CD4-positive, alpha-beta T cell treated with Interleukin-6 for 4 hours (primary cell): Measurements from ENCODE around the gene COL23A1.
A peak's percentile ranks its signal among the peaks of the same experiment; 100 is the strongest.
"Not testable (repeated sequence)": the region's sequence is repeated elsewhere in the genome, so short reads cannot be mapped to it uniquely, and the experiment has no call there.

Experiments used
- DNase-seq: peaks from one replicate; pipeline ENCODE4 v3.0.0-alpha.2; 2020; ENCODE audit warnings: mixed read lengths

The COL23A1 gene

DNA sequence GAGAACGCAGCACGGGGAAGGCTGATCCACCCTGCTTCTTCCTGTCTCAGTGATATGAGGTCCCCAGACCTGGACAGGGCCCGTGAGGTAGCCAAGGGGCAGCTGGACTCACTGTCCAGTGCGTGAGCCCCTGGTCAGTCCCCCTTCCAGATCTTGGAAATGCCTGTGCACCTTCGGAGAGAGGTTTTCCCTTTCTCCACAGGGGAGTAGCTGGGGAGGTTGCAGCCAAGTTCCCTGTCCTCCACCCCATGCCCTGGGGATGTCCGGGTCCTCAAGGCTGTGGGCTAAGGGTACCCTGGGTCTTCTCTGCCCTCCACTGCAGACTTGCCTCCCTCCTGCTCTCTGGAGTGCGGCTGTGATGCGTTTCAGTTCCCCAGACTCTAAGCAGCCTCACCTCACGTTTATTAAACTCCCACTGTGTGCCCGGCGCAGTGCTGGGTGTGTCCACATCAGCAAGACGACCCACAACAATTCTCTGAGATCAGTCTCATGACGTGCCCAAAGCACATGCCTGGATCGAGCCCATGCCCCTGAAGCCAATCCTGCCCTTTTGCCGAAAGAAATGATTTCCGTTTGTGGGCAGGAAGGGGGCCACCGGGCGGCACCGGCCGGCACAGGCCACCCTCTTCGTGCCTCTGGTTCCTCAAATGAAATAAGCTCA is 256.2 kb downstream of the COL23A1 start:
- DNase-seq, result no peak

DNA sequence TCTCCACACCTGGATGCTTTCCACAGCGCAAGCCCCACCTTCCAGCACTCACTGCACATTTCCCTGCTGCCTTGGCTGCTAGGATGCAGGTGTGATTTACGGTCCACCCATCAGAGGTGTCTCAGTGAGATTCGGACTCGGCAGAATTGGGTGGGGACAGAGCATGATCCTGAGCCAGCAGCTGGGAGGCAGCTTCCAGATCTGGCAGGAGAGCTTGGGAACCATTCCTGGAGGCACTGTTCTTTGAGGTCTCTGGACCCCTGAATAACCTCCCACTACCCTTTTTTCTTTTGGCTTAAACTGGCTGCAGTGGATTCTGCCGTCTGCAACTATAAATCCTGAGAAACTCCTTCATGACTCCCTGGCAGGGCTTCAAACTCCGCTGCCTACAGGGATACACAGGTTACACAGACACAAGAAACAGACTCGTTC is 258.0 kb downstream of the COL23A1 start:
- no peak for DNase-seq

DNA sequence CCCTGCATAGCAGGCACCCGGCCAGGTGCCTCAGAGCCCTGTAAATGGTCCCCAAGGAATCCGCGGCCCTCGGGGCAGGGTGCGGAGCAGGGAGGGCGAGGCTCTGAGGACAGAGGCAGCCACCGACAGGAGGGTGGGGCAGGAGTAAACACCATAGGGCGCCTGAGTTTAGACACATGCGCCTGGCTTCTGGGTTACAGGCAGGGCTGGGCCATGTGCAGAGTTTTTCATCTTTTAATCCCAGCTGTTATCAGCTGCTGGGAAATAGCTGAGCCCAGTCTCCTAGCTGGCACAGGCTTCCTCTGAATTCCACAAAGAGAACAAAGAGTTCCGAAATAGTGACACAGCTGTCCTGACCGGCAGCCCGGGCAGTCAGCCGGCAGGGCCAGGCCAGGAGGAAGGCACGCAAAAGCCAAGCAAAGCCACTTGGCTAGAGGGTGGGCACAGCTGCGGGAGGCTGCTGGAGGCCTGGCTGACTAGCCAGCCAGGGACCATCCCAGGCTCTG is 258.6 kb downstream of the COL23A1 start:
- DNase-seq, result no peak

DNA sequence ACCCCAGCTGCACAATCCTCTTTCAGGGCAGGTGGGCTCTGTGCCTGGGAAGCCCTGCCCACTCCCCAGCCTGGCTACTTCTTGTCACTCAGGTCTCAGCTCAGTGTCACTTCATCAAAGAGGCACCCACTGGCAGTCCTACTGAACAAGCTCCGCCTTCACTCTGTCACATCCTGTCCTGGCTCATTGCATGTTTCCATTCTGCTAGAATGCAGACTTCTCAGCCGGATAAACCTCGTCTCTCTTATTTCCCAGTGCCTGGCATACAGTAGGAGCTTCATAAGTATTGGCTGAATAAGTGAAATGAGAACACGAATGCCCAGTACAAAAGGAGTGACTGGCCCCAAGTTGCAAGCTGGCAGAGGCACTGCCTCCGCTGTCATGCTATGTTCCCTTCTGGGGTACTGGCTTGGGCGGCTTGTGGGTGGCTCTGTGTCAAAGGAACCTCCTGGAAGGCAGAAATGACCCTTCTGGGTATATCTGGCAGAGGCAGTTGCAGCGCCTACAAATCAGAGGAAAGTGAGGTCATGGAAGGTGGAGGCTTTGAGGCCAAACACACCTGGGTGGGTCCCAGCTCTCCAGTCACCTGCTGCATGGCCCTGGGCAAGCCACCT is 259.3 kb downstream of the COL23A1 start:
- DNase-seq, result peak; percentile 7

DNA sequence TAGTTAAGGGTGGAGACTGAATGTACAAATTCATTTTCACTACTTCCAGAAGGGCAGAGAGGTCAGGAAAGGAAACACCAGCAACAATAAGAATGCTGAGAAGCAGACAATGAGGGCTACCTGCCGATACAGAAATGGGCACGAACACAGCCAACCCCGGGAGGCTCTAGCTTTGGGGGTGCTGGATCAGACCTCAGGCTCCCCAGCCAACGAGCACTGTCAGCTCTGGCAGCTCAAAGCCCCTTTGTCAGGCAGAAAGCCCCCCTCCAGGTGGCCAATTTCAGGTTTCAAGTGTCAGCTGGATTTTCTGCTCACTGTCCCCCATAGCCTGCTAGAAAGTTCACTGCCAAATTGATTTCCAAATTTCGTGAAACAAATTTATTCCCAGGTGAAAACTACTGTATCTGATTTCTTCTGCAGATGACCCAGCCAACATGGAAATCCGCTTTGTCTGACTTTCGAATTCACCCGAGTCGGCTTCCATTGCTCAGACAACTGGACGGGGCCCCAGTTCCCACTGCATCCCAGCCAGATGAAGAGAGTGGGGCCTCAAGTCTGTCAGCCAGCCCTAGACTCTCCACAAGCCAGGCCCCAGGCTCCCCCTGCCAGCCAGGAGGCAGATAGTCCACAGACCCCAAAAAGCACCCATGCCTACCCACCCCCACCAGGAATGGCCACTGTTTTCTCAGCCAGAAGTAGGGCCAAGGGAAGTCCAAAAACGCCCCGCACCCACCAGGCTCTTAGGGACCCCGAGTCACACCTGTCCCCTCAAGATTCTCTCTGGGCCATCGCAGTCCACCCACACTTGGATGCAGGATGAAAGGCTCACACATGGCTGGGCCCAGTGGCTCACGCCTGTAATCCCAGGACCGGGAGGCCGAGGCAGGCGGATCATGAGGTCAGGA is 261.1 kb downstream of the COL23A1 start:
- no peak for DNase-seq

DNA sequence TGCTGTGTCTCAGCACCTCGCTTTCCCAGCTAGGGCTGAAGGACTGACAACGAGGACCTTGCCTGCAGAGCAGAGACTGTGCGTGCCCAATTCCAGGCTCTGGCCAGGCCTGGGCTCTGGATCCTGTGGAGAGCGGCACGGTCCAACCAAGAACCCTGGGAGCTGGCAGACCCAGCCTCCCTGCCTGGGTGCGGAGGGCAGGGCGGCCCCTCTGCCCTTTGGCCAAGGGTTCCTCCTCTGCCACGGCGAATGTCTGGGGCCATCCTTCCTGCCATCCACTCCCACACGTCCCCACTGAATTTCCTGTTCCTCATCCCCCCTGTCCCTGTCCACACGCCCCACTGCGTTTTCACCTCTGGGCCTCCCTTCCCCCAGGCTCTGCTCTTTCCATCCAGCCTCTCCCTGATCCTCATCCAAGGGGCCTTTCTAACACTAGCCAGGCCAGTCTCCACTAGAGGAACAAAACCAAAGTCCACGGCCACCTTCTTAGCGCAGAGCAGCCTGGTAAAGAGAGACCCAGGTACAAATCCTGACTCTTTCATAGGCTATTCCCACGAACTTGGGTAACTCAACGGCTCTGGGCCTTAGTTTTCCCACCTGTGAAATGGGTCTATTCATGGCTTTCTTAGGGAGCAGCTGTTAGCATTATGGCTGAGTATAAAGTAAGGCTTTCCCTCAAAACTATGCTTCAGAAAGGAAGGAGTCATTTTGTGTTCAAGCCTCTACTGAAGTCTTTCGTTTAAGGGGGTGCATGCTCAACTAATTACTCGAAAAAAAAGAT is 262.1 kb downstream of the COL23A1 start:
- no peak for DNase-seq

DNA sequence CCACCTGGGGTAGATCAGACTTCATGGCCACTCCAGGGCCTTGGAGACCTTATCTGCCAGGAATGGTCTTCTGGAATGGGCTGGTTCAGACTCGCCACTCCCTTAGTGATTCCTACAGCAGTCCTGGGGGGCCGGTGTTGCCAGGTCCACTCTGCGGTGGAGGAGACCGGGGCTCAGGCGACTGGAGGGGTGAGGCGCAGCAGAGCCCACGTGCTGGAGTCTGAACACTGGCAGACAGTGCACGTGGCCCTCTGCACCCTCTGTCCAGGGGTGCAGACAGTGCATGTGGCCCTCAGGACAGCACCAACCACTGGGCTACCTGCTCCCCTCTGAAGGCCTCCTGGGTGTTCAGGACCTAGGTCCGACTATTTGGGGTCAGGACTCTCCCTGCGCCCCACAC is 262.7 kb downstream of the COL23A1 start:
- no peak for DNase-seq

DNA sequence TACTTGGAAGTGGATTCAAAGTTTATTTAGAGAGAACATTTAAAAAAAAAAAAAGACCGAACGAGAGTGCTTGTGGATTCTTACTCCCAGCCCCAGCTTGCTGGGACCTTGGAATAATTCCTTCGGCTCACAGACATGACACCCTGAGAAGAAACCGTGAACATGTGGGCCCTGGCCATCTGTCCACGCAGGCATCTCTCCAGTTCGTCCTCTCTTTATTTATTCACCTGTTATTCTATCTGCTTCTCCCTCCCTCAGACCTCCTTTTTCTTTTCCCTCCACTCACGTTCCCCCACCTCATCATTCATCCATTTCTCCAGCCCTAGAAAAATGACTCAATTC is 263.8 kb downstream of the COL23A1 start:
- no peak for DNase-seq

DNA sequence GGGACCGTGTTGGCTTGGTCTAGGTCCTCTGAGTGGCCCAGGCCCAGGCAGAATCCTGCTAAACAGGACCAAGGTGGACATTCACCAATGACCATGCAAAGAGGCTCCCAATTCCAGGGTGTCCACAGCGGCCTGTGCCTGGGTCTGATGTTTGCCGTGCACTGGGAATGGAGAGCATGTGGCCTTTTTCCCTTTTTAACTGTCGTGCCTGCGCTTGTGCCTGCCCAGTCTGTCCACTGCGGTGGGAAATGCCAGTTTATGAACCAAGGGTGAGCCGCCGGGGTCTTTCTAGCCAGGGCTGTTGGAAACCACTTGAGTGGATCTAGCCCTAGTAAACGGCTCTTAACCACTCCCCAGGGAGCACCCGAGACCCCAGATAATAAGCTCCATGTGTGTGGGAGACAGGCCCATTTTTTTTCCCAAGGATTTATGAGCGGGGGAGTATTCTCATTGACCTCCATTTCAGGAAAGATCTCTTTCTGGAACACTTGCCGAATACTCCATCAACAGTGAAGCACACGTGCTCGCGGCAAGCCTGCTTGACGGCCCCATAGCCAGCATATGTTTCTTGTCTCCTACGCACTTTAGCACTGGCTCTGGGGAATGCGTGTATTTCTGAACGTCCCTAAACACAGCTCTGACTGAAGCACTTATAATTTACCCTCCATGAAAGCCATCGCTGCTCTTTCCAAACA is 264.4 kb downstream of the COL23A1 start:
- DNase-seq, result no peak

DNA sequence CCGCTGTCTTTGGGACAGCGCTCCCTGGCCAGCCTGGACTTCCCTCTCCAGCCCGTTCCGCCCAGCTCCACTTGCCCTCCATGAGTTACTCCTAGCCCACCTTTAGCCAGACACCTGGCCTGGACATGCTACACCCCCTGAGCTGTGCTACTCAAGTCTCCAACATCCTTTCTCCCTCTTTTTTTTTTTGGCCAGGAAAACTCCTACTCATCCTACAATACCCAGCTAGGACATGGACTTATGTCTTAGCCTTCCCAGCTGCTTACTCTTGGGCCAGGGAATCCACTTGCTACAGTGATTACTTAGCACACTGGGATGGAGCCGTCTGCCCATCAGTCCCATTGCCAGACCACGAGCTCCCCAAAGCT is 264.9 kb downstream of the COL23A1 start:
- DNase-seq, result no peak

DNA sequence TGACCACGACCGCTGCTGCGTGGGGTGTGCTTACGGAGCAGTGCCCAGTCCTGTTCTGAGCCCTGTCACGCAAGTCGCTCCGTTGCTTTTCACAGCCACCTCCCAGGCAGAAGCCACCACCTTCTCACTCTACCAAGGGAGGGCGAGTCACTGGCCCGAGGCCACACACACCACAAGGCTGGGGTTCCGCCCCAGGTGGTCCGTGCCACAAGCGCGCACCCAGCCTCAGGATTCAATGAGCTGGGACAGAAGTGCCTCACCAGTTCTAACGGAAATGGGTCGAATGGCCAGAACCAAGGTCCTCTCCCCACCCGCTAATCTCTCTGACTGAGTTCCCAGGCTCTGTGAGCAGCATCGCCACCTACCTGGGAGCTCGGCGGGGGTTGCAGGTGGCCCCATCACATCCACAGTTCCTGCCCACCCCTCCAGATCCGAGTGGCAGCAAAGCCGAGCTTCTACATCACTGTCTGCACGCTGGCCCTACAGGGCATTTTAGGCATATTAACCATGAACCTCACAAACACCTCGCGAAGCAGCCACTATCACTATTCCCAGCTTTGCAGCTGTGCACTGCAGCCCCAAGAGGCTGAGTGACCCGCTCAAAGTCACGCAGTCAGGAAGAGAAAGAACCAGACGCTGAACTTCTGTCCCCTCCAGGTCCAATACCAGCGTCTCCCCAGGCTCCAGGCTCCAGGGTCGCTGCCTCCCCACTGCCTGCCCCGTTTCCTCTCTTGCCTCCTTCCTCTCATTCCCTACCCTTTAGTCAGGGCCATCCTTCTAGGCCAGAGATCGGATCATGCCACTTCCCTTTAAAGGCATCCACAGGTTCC is 265.5 kb downstream of the COL23A1 start:
- DNase-seq, result no peak

DNA sequence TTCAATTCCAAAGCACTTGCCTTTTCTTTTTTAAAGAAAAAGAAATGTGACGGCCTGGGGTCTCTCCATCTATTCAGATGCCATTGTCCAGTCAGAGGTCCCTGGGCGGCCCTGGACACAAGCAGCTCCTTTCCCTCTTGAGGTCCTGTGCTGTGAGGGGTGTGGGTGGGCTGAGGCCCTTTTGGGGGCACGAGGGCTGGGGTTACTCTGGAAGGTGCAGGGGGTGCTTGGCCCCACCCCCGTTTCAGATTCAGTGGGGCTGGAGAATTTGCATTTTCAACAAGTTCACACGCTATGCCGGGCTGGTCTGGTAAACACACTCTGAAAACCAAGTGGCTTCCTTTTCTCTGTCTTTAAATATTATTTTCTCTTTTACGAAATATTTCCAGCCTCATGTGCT is 266.2 kb downstream of the COL23A1 start:
- no peak for DNase-seq

DNA sequence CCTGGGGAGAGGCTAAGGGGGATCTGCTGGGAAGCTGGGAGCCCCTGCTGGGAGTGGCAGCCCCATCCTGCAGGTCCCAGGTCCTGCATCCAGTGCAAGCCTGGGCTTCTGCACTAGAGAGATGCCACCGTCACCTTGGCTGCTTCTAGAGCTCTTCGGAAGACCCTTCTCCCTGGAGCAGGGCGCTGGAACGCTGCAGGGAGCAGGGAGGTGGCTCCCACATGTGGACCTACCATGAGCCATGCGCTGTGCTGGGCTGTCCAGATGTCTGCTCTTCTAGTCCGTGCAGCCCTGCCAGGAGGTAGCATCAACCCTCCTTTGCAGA is 266.7 kb downstream of the COL23A1 start:
- no peak for DNase-seq

DNA sequence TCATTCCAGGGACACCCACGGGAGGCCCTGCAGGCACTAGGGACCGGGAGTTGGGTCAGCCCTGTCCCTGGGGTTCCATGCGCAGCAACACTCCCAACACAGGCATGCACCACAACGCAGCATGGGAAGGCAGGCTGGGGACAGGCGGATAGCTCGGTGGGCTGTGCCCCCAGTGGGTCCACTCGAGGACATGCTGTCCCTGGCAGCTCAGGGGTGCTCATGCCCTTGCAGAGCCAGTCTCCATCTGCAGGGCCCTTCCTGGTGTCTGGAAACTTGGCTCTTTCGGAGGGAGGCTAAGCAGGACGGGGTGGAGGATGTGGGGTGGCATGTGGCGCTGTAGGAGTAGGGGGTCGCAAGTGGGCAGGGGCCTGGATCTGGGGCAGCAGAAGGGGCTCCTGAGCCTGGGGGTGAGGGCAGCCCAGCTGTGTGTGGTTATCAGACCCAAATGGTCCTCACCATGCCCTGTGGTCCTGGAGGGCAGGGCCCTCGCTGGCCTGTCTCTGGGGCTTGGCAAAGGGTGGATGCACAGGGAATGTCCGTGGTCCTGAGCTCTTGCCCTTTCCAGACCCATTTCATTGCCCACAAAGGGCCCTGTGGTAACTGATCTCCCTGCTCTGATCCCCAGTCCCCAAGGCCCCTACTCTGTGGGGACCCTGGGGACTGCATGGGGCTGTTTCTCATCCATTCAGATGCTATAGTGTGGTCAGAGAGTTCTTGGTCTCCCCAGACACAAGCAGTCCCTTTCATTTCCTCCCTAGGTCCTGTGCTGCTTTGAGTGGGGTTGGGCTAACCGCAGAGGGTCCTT is 267.3 kb downstream of the COL23A1 start:
- no peak for DNase-seq

DNA sequence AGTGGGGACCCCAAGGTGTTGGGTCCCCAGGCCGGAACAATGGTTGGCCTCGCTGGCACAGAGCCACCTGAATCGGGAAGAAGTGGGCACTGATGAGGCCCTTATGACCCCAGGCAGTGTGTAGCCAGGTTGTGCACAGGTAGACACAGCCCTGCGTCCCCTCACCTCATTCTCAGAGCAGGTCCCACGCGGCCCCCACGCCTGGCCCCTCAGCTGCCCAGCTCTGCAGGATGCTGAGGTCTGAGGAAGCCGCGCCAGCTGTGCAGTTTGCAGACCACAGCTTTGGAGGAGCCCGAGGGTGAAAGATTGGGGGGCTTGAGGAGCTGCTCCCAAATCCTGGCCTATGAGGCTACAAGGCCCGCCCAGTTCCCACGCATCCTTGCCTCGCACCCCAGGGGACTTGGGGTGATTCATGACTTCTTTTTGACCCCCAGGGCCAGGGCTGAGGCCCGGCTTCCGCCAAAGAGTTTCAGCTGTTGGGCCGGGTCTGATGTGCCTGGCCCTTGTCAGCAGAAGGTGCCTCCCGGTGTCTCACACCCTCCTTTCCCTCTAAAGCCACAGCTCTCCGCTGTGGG is 269.8 kb downstream of the COL23A1 start:
- no peak for DNase-seq

DNA sequence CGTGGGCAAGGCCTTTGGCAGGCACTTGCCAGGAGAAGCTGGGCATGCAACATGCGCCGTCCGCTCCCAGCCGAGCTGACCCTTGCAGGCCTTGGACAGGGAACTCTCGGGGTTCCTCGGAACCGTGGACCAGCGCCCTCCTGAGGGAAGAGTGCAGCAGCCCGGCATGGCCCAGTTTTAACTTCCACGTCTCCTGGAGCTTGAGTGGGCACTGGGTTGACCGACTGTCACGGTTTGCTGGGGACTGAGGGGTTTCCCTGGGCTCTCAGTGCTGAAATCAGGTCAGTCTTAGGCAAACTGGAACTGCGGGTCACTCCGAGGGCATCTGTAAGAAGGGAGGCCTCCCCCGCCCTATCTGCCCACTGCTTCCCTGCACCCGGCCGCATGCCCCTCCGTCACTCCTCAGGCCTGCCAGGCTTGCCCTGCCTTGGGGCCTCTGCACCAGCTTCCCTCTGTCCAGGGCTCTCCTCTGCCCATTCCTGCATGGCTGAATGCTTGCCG is 270.6 kb downstream of the COL23A1 start:
- DNase-seq, result no peak

DNA sequence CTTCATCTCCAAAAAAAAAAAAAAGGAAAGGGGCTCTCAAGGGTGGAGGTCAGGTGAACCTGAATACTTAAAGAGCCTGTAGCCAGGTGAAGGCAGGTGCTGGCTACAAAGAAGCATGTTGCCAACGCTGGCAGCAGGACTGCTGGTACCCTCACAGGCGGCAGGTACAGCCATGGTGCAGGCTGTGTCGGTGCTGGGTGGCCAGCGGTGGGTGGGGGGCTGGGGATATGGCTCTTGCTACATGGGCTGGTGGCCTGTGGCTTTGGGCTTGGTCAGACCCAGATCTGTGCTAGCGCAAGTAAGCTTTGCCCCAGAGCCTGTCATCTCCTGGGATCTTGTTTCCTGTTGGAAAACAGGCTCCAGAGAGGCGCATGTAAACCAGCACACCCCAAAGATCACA is 271.3 kb downstream of the COL23A1 start:
- DNase-seq, result no peak

DNA sequence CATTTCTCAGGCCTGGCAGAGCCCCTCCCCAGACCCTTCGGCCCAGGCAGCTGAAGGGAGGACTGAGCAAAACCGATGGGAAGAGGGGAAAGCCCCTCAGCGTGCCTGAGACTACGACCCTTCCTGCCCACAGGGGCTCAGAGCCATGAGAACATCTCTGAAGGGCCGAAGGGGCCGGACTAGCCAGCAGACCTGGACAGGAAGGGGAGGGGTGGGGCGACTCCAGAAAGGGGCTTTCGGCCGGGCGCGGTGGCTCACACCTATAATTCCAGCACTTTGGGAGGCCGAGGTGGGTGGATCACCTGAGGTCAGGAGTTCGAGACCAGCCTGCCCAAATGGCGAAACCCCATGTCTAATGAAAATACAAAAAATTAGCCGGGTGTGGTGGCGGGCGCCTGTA is 271.8 kb downstream of the COL23A1 start:
- no peak for DNase-seq

DNA sequence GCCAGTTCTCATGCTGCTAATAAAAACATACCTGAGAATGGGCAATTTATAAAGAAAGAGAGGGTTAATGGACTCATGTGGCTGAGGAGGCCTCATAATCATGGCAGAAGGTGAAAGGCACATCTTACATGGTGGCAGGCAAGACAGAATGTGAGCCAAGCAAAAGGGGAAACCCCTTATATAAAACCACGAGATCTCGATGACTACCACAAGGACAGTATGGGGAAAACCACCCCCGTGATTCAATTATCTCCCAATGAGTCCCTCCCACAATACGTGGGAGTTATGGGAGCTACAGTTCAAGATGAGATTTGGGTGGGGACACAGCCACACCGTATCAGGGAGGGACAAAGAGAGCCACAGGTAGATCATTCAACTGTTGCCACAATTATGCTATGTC is 272.5 kb downstream of the COL23A1 start:
- not testable (repeated sequence) for DNase-seq
